GM03348 (cell line): ENCODE results near the gene ARMH3.
"Not testable (repeated sequence)": the region's sequence is repeated elsewhere in the genome, so short reads cannot be mapped to it uniquely, and the experiment has no call there.

Experiments
- DNase-seq: peaks from one replicate; pipeline ENCODE4 v3.0.0; 2012; ENCODE audit warnings: low spot score

The ARMH3 gene

DNA sequence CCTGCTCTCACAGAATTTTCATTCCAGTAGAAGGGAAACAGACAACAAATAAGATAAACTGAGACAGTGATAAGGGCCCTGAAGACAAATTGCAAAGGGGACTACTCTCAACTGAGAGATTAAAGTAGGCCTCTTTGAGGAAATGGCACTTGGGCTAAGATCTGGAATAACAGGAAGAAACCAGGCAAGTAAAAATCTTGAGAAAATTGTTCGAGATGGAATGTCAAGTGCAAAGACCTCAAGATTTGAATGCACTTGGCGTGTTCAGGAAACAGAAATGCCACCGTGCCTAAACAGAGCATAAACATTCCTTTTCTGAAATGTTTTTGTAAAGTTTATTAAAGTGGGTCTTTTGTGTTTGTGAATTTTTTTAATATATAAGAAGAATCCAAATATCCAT, 10.7 kb downstream of the ARMH3 start:
- no peak for DNase-seq

- DNase-seq: no peak
Measured at GRCh38 chr10:102040305-102041050, 15.5 kb downstream of the ARMH3 start.

- DNase-seq: no peak
Measured at GRCh38 chr10:102038410-102038809, 17.6 kb downstream of the ARMH3 start.

DNA sequence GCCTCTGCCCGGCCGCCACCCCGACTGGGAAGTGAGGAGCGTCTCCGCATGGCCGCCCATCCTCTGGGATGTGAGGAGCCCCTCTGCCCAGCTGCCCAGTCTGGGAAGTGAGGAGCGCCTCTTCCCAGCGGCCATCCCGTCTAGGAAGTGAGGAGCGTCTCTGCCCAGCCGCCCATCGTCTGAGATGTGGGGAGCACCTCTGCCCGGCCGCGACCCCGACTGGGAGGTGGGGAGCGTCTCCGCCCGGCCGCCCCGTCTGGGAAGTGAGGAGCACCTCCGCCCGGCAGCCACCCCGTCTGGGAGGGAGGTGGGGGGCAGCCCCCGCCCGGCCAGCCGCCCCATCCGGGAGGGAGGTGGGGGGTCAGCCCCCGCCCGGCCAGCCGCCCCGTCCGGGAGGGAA, 20.2 kb downstream of the ARMH3 start:
- DNase-seq: not testable (repeated sequence)

GRCh38 chr10:102033787-102034186, 22.2 kb downstream of the ARMH3 start:
- no peak for DNase-seq

DNA sequence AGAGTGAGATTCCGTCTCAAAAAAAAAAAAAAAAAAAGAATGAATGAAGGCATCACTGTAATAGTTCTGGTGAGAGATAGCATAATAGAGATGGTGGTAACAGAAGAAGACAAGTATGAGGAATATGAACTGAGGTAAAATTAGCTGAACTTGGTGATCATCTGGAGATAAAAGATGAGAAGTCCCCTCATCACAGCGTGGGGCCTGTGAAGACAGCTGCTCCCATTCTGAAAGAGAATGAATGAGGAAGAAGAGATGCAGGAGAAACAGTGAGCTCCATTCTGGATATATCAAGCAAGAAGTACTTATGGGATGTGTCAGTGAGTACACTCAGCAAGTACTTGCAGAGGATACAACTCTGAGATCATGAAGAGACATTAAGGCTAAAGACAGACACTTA, 28.7 kb downstream of the ARMH3 start:
- DNase-seq: no peak

DNA sequence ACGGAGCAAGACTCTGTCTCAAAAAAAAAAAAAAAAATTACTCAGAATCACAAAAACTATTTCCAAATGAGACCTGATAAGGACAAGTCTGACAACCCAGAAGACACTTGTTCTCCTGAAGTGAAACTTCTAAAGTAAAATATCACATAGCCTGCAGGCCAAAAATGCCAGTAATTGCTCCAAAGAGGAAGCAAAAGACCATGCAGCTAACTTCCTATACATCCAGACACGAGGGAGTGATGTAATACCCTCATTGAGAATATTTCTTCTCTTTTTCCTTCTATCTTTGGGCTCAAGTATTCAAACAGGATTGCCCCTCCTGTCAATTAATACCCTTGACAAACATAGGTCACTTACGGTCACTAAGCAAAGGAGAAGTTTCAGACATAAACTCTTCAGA, 31.2 kb downstream of the ARMH3 start:
- DNase-seq: no peak

DNA sequence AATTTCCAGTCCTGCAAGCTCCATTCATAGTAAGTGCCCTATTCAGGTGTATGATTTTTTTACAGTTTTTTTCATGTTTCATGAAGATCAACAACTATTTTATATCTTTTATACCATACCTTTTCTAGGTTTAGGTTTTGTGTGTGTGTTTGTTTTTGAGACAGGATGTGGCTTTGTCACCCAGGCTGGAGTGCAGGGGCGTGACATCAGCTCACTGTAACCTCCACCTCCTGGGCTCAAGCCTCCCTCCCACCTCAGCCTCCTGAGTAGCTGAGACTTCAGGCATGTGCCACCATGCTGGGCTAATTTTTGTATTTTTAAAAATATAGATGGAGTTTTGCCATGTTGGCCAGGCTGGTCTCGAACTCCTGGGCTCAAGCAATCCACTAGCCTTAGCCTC, 35.0 kb downstream of the ARMH3 start:
- DNase-seq: no peak

GRCh38 chr10:102017295-102017694, 38.7 kb downstream of the ARMH3 start:
- no peak for DNase-seq

- peak; percentile 16 for DNase-seq
Measured at GRCh38 chr10:102016416-102016815, 39.6 kb downstream of the ARMH3 start.

DNA sequence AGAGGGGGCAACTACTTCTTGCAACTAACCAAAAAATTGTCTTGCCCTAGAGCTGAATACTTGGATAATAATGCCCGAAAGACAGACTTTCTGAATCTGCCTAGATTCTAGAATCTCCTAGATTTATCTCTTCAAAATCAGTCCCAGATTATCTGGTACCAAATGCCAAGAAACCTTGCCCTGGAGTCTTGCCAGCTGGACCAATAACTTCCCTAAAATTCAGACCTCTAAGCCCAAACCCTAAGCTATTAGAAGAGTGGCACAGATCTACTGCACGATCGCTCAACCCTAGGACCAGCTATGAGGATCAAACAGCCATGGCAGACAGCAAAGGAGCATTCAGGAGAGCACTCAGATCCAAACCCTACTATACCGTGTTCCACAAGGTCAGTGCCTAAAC, 45.0 kb downstream of the ARMH3 start:
- no peak for DNase-seq

DNA sequence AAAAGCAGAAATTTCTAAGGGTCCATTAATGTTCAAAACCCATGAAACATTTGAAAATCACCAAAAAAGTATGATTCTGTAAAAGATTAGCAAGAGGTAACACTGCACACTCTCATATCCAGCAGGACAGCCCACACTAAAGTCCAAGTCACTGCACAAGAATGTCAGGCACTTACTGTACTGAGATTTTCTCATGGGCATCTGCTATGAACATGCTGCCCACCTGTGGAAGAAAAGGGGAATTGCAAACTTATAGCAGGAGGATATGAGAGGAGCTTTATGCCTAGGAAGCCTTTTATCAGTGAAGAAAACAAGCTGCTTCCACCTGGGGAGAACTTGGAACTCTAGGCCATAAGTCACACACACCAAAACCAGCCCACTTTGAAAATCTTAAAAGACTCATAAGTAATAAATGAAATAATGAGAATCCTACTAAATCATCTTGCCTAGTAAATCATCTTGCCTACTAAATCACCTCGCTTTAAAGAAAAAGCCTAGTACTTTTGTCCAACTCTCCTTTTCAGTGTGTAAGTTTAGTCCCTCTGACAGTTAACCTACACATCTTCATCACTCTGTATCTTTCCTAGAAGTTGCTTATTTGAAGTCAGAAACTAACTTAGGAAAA, 46.1 kb downstream of the ARMH3 start:
- peak; percentile 90 for DNase-seq

- no peak for DNase-seq
Measured at GRCh38 chr10:102007796-102008195, 48.2 kb downstream of the ARMH3 start.

- not testable (repeated sequence) for DNase-seq
Measured at GRCh38 chr10:102007031-102007430, 48.9 kb downstream of the ARMH3 start.

DNA sequence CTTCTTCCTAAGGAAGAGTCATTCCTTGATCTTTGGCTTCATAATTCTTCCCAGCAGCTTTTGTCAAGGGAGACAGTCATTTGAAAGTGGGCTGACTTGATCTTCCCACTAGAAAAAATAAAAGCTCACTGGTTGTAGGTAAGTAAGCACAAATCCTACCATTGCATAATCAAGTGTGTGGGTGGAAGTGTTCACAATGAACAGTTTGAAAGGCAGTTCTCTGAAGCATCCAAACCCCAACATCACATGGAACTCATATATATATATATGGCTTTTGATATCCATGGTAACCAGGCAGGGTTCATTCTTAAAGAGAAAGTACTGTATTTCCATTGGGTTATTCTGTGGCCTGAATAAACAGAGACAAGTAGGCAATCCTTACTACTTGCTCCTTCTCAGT, 51.6 kb downstream of the ARMH3 start:
- peak; percentile 15 for DNase-seq

DNA sequence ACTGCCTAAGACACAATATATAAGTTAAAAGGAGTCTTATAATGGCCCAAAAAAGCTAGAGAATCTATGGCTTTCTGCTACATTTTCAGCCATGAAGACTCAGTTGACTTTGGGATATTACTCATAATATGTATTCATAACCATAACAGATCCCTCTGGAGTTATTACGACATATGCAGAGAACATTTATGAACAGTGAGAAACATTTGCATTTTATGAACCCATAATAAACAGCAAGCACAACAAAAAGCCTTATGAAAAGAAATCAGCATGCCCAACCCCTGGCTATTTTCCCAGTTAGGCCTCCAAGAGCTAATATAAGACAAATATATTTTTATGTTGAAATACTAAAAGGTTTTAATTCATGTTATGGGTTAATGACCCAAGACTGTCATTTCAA, 52.4 kb downstream of the ARMH3 start:
- no peak for DNase-seq

GRCh38 chr10:102001435-102002068, 54.4 kb downstream of the ARMH3 start:
- DNase-seq: no peak

- no peak for DNase-seq
Measured at GRCh38 chr10:101997803-101998202, 58.2 kb downstream of the ARMH3 start.

DNA sequence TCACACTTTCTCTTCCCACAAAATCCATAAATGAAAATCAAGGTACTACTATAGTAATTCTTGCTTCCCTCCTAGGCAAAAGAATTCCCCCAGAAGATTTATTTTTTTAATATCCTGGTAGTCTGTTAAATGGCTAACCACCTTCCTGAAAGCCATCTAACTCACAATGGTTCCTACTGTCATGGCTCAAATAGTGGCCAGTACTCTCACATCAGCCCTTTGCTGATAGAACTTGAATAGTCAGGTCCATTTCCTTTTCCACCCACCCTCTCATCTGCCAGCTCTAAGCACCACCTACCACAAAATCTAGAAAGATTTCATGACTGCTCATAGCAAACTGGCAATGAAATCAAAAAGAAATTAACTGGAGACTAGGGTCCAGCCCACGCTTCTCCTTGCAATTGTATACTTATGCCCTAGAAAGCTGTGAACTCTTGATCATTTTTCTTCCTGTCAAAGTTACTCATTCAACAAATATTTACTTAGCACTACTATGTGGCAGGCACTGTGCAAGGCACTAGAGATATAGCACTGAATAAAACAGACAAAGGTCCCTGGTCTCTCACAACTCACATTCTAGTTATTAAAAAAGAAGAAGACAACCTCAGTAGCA, 60.4 kb downstream of the ARMH3 start:
- DNase-seq: peak; percentile 22

GRCh38 chr10:101993651-101994200, 62.2 kb downstream of the ARMH3 start:
- DNase-seq: no peak

GRCh38 chr10:101993221-101993620, 62.8 kb downstream of the ARMH3 start:
- no peak for DNase-seq

DNA sequence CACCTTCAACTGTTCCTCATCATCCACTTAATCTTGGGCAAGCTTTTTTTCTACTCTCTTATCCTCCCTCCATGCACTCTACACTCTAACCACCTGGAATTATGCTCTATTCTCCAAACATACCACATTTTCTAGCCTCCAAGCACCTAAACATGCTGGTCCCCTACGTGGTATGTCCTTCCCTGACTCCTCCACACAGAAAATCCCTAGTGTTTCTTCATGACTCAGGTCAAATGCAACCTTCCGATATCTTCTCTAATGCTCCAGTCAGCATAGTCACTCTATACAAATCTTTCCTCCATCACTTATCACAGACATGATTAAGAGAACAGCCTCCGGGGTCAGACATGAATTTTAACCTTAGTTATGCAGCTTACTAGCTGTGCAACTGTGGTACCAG, 68.8 kb downstream of the ARMH3 start:
- DNase-seq: no peak

DNA sequence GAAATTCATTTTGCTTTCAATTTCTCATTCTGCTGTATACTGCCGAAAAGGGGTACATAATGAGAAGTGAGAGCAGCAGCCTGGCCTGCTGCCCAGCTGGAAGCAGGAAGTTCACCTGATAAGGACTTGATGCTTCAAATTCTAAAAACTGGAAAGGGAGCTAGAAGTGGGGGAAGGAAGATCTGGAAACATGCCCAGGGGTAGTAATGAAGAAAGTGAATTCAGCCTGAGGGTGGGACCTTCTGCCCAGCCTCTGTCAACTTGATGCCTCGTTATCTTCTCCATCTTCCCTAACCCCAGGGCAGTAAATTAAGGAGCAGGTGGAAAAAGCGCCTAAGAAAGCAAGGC, 69.4 kb downstream of the ARMH3 start:
- DNase-seq: no peak
